CD4-positive, alpha-beta T cell treated with Interleukin-2 at 100 ng/mL for 4 hours (primary cell): Measurements from ENCODE around the gene ZNF653.

Experiments
- DNase-seq: peaks from one replicate; pipeline ENCODE4 v3.0.0-alpha.2; 2020; ENCODE audit warnings: low spot score

ZNF653 gene, protein sequence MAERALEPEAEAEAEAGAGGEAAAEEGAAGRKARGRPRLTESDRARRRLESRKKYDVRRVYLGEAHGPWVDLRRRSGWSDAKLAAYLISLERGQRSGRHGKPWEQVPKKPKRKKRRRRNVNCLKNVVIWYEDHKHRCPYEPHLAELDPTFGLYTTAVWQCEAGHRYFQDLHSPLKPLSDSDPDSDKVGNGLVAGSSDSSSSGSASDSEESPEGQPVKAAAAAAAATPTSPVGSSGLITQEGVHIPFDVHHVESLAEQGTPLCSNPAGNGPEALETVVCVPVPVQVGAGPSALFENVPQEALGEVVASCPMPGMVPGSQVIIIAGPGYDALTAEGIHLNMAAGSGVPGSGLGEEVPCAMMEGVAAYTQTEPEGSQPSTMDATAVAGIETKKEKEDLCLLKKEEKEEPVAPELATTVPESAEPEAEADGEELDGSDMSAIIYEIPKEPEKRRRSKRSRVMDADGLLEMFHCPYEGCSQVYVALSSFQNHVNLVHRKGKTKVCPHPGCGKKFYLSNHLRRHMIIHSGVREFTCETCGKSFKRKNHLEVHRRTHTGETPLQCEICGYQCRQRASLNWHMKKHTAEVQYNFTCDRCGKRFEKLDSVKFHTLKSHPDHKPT

DNA sequence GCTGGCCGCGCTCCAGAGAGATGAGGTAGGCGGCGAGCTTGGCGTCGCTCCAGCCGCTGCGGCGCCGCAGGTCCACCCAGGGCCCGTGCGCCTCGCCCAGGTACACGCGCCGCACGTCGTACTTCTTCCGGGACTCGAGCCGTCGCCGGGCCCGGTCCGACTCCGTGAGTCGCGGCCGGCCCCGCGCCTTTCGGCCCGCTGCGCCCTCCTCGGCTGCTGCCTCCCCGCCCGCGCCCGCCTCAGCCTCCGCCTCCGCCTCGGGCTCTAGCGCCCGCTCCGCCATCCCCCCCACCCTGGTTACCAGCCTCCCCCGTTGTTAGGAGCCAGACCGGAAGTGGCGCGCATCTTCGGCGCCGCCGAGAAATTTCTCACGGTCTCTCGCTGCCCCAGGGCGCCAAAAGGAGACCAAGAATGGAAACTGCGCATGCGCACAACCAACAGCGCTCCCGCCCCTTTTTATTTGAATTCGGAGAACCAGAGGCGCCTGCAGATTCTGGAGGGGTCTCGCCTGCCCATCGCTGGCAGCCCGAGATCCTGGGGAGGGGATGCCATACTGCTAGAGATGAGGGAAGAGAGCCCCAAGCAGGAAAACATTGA lies at the start of gene ZNF653:
Gene ZNF653 (minus strand): TSS at position 336 of the 597 bp plus-strand sequence. CDS start 53 bp downstream, at position 283.
- peak; percentile 96 for DNase-seq

DNA sequence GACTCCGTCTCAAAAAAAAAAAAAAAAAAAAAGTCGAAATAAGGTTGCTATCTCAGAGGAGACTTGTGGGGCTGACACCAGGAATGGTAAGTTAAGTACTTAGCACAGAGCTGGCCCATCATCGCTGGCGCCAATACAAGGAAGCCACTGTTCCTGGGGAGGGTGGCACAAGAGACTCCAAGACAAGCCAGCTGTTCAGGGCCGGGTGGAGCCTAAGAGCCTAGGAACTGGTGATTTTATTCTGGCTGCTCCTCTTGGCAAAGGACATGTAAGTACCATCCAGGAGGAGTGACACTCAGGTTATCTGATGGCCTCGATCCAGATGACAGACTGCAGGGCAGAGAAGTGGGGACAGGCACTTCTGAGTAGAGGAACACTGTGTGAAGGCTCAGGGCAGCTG lies 49.6 kb upstream of the ZNF653 start:
- no peak for DNase-seq

GRCh38 chr19:11554160-11554559 lies 48.5 kb upstream of the ZNF653 start:
- no peak for DNase-seq

DNA sequence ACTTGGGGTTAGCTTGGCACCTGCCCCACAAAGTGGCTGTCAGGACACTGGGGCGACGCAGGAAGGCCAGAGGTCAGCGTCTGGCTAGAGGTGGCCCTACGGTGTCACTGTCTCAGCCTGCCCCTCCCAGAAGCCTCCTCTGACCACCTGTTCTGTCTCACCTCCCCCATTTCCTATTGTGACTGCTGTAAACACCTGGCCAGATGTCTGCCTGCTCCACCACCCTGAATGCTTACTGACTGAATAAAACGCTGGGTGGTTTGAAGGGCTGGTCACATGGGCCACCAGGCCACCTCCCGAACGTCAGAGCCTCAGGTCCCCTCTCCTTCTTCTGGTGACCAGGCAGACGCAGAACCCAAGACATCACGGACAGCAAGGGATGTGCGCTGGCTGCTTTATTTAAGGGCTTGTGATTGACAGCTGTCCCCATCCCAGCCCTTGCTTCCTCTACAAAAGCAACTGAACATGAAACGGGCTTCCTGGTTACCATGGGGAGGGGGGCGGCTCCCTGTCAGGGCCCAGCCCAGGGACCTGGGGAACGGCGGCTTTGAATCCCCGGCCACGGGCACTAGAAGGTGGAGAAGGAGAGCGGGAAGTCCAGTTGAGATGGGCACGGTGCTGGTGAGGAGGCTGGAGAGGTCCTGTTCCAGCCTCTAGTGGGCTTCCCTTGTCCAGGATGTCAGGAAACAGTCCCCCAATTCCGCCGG lies 47.2 kb upstream of the ZNF653 start:
- DNase-seq: no peak

DNA sequence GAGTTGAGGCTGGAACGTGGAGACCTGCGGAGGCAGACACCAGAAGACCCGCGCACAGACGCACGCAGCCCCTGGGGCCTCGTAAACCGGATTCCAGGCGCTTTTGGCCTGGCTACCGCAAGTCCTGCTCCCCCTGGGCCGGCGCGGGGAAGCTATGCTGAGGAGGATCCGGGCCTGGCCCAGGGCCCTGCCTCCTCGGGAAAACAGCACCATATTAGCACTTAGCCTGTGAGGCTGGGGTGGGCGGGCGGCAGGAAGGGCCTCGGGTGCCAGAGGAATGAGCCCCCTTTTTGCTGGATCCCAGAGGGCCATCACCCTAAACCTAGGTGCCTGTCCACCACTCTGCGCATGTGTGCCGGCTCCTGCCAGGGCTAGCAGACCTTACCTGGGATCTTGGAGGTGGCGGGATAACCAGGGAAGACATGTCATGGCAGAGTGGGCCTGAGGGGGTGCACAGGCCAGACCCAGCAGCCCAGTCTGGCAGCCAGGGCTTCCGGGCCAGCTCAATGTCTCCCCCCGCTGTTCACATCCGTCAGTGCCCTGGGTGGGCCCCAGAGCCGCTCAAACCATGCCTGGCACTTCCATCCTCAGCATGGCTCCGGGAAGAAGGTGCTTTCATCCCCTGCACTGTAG lies 46.1 kb upstream of the ZNF653 start:
- no peak for DNase-seq

- no peak for DNase-seq
These were observed 44.6 kb upstream of the ZNF653 start for GRCh38 chr19:11550265-11550664.

- DNase-seq: no peak
These were observed 43.8 kb upstream of the ZNF653 start for GRCh38 chr19:11549386-11549953.

GRCh38 chr19:11547929-11548700 lies 42.5 kb upstream of the ZNF653 start:
- DNase-seq: no peak

GRCh38 chr19:11541238-11541637 lies 35.6 kb upstream of the ZNF653 start:
- DNase-seq: no peak

DNA sequence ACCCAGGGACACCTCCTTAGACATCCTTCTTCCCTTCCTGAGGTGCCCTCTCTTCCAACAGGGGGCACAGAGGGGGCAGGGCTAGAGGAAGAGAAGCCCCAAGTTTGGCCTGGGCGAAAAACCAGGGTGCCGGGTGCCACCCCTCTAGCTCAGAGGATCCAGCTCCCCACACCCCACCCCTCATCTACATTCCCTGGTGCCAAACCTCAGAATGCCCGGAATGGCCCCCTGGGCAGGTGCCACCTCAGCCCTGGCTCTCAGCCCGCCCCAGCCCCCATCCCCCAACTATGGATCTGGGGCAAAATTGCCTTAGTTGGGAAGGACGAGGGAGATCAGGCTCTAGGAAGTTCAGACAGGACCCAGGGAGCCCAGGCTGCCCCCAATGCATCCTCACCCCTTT lies 35.0 kb upstream of the ZNF653 start:
- no peak for DNase-seq

DNA sequence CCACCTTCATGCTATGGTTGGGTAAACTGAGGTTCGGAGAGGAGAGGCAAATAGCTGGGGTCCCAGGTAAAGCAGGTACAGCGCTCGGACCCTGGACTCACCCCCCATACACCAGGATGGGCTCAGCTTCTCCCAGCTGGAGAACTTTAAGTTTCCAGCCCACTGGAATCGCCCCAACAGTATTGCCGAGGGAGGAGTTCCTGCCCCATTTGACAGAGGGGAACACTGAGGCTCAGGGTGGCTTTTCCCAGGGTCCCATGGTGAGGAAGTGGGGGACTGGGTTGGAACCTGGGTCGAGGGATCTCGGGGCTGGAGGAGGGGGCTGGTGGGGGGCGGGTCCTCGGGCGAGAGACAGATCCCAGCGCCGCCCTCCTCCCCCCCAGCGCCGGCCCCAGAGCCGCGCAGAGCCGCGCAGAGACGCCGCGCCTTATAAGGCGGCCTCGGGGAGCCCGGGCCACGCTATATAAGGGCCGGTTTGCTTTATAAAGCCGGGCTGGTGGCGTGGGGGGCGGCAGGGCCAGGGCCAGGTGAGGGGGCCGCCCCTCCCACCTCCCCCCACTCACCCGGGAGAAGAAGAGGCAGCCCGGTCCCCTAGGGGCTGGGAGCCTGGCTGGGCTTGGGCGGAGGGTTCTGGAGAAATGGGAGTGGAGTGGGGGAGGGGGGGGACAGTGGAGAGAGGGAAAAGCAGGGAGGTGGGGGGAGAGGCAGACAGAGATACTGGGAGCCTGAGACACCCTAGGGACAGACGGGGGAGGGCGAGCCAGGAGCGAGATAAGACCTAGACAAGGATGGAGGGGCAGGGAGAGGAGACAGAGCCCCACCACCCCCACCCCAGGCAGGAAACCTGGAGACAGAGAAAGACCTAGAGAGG lies 34.1 kb upstream of the ZNF653 start:
- no peak for DNase-seq

GRCh38 chr19:11538232-11539036 lies 32.8 kb upstream of the ZNF653 start, which contains the start of gene CNN1:
TSS of gene CNN1 (plus strand) at chr19:11538851. CDS start at chr19:11538928, 77 bp downstream.
- DNase-seq: no peak

- peak; percentile 83 for DNase-seq
These were observed 30.4 kb upstream of the ZNF653 start for GRCh38 chr19:11535792-11536595.

DNA sequence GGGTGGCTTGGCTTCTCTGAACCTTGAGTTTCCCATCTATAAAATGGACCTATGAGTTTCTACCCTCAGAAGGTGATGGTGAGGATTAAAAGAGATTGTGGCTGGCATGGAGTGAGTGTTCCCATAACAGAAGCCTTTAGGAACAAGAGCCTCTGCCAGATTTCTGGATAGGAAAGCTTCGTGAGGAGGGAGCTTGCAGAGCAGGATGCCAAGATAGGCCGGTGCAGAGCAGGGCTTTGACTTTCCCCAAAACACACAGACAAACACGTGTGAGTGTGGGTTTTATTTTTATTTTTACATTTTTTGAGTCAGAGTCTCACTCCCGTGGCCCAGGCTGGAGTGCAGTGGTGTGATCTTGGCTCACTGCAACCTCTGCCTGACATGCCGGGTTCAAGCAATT lies 29.3 kb upstream of the ZNF653 start:
- DNase-seq: no peak

GRCh38 chr19:11534538-11534937 lies 28.9 kb upstream of the ZNF653 start:
- DNase-seq: no peak

DNA sequence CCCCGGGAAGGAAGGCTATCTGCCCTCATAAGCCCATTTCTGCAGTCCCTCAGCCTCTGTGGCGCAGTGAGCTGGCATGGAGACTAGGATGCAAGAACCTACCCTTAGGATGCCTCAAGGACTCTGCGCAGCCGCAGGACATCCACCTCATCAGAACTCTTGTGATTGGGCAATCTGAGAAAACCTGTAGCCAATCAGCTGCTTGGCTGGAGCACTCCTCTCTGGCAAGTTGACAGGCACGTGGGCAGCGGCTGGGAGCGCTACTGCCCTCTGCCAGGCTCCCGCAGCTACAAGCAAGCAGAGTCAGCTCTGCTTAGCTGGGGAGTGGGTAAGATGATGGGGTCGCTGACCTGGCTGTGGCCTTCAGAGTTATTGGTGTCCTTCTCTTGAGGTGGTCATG lies 24.8 kb upstream of the ZNF653 start:
- peak; percentile 8 for DNase-seq

GRCh38 chr19:11528551-11529341 lies 23.1 kb upstream of the ZNF653 start, which contains the start of gene ECSIT:
TSS of gene ECSIT (minus strand) at chr19:11529134. CDS start at chr19:11519170, 9,964 bp downstream.
- DNase-seq: peak; percentile 95
